Cardiac muscle cell (in vitro differentiated cells and primary cell): Measurements from ENCODE around the gene GRIA1. TPM values are rescaled to one million over a fixed set of nuclear protein-coding genes. Genes with fewer than 3 reads are reported as not detected.

ENCODE experiments used
- DNase-seq, 2 donors: peaks; one replicate each; pipeline versions ENCODE4 v3.0.0 to v3.0.0-alpha.2; 2010 to 2017; ENCODE audit warnings: low read depth in 1 of 2, low spot score in 1 of 2
- H3K27ac ChIP-seq: fragments of 200-600 bp; sonication (generic); 2 replicates; pipeline ENCODE4 v1.5.1; 2016
- H3K27me3 ChIP-seq: fragments of 200-600 bp; sonication (generic); 2 replicates; pipeline ENCODE4 v1.6.0; 2016; ENCODE audit warnings: control low read depth
- H3K36me3 ChIP-seq: fragments of 200-600 bp; sonication (generic); 2 replicates; pipeline ENCODE4 v1.5.1; 2016; ENCODE audit warnings: control low read depth
- H3K4me1 ChIP-seq: fragments of 200-600 bp; sonication (generic); 2 replicates; pipeline ENCODE4 v1.8.1; 2017; ENCODE audit warnings: low read depth, mild to moderate bottlenecking, mixed run types
- H3K4me3 ChIP-seq: fragments of 200-600 bp; sonication (generic); 2 replicates; pipeline ENCODE4 v1.5.1; 2016; ENCODE audit warnings: mild to moderate bottlenecking
- H3K9me3 ChIP-seq: fragments of 200-600 bp; sonication (generic); 2 replicates; pipeline ENCODE4 v1.5.1; 2017; ENCODE audit warnings: low read depth, mild to moderate bottlenecking, control low read depth
- polyA plus RNA-seq: library from polyadenylated mRNA; unstranded; fragments of >200 nt; fragmentation: Nextera tagmentation; extraction: Ambion mirVana; gene quantifications from 2 replicates; pipeline ENCODE4 v1.2.1, GENCODE V29; 2016
- total RNA-seq: library from RNA; depleted of rRNA; stranded (reverse); fragments of >200 nt; gene quantifications from 2 replicates; pipeline ENCODE4 v1.2.3, GENCODE V29; 2016
- TF ChIP-seq, protein P1 (sequence below): IDR thresholded peaks from 2 replicates; pipeline ENCODE4 v1.5.1; 2012; ENCODE audit warnings: low read depth, mild to moderate bottlenecking, low read length

GRIA1 gene
- total and polyA plus RNA-seq, 2 experiments from 2014 or later, result 1.6 to 2.3 TPM

- no peak for DNase-seq
- H3K36me3 ChIP-seq, result no peaks in the 10 kb centered on the region
- no peaks in the 10 kb centered on the region for H3K9me3 ChIP-seq
- H3K4me3 ChIP-seq, result no peak overlapping the region
- TF ChIP-seq, protein P1, sequence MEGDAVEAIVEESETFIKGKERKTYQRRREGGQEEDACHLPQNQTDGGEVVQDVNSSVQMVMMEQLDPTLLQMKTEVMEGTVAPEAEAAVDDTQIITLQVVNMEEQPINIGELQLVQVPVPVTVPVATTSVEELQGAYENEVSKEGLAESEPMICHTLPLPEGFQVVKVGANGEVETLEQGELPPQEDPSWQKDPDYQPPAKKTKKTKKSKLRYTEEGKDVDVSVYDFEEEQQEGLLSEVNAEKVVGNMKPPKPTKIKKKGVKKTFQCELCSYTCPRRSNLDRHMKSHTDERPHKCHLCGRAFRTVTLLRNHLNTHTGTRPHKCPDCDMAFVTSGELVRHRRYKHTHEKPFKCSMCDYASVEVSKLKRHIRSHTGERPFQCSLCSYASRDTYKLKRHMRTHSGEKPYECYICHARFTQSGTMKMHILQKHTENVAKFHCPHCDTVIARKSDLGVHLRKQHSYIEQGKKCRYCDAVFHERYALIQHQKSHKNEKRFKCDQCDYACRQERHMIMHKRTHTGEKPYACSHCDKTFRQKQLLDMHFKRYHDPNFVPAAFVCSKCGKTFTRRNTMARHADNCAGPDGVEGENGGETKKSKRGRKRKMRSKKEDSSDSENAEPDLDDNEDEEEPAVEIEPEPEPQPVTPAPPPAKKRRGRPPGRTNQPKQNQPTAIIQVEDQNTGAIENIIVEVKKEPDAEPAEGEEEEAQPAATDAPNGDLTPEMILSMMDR, result no peak
- no peaks in the 10 kb centered on the region for H3K4me1 ChIP-seq
- no peak overlapping the region for H3K27ac ChIP-seq
- H3K27me3 ChIP-seq, result no peaks in the 10 kb centered on the region
Measured at GRCh38 chr5:153601377-153601776, 110.9 kb downstream of the GRIA1 start.

DNA sequence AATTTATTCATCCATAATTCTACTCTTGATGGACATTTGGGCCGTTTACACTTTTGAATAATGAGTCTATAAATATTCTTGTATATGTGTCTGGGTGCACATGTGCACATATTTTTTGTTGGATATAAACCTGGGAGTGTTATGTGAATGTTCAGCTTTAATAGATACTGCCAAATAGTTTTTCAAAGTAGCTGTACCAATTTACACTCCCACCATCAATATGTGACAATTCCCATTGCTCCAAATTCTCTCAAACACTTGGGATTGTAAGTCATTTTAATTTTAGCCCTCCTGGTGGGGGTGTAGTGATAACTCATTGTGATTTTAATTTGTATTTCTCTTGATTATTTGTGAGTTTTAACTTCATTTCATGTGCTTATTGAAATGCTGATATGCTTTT is 114.9 kb downstream of the GRIA1 start:
- TF ChIP-seq, protein P1, result no peak
- H3K9me3 ChIP-seq, result no peaks in the 10 kb centered on the region

GRCh38 chr5:153610009-153610408 is 119.5 kb downstream of the GRIA1 start:
- H3K4me1 ChIP-seq, result peaks cover 11% of the 10 kb centered on the region
- no peak for DNase-seq
- H3K27ac ChIP-seq, result no peak overlapping the region
- H3K36me3 ChIP-seq, result no peaks in the 10 kb centered on the region
- no peaks in the 10 kb centered on the region for H3K9me3 ChIP-seq
- no peaks in the 10 kb centered on the region for H3K27me3 ChIP-seq
- TF ChIP-seq, protein P1, result no peak
- H3K4me3 ChIP-seq, result no peak overlapping the region

More for the DNA sequence above, 114.9 kb downstream of the GRIA1 start:
- H3K36me3 ChIP-seq, result no peaks in the 10 kb centered on the region
- peaks cover 7% of the 10 kb centered on the region for H3K4me1 ChIP-seq
- no peak overlapping the region for H3K27ac ChIP-seq
- no peak for DNase-seq
- H3K27me3 ChIP-seq, result no peaks in the 10 kb centered on the region
- no peak overlapping the region for H3K4me3 ChIP-seq

GRCh38 chr5:153610811-153611210 is 120.3 kb downstream of the GRIA1 start:
- H3K4me3 ChIP-seq, result no peak overlapping the region
- DNase-seq, result no peak
- no peak overlapping the region for H3K27ac ChIP-seq
- no peaks in the 10 kb centered on the region for H3K9me3 ChIP-seq
- TF ChIP-seq, protein P1, result no peak
- H3K27me3 ChIP-seq, result no peaks in the 10 kb centered on the region
- H3K36me3 ChIP-seq, result no peaks in the 10 kb centered on the region
- peaks cover 11% of the 10 kb centered on the region for H3K4me1 ChIP-seq

DNA sequence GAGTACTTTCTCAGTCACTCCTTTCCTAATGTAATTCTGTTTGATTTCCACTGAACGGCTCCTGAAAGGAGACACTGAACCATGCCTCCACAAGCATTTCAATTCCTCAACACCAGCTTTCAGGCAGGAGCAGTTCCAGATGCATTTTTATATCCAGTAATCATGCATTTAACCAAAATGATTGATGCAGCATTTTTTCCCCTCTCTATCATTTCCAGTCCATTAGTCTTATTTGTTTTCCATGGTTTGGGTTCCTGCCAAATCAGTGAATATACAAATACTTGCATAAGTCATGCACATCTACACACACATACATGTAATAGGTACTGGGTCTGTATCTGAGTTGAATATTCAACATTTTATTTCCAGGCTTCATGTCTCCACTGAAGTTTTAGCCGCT is 122.7 kb downstream of the GRIA1 start:
- no peak for DNase-seq
- H3K9me3 ChIP-seq, result no peaks in the 10 kb centered on the region
- H3K4me3 ChIP-seq, result no peak overlapping the region
- peaks cover 12% of the 10 kb centered on the region for H3K4me1 ChIP-seq
- no peaks in the 10 kb centered on the region for H3K36me3 ChIP-seq
- TF ChIP-seq, protein P1, result no peak
- no peaks in the 10 kb centered on the region for H3K27me3 ChIP-seq
- no peak overlapping the region for H3K27ac ChIP-seq

GRCh38 chr5:153613672-153614071 is 123.2 kb downstream of the GRIA1 start:
- H3K9me3 ChIP-seq, result no peaks in the 10 kb centered on the region
- H3K27me3 ChIP-seq, result no peaks in the 10 kb centered on the region
- no peak for DNase-seq
- TF ChIP-seq, protein P1, result no peak
- H3K4me1 ChIP-seq, result peaks cover 17% of the 10 kb centered on the region
- no peak overlapping the region for H3K4me3 ChIP-seq
- no peak overlapping the region for H3K27ac ChIP-seq
- H3K36me3 ChIP-seq, result no peaks in the 10 kb centered on the region
